PC-9 (cell line): Measurements from ENCODE around the gene ST8SIA2. TPM values are rescaled to one million over a fixed set of nuclear protein-coding genes. Genes with fewer than 3 reads are reported as not detected.
A peak's percentile ranks its signal among the peaks of the same experiment; 100 is the strongest.

Experiments
- BruUV-seq: library from RNA; stranded (reverse); fragments of 400-500 nt; replicated peaks from 2 replicates; lab custom pipeline; 2021; lab: Mats Ljungman, UMichigan
- CTCF ChIA-PET: fragments of 300-600 bp; sonication (Branson Sonifier 250); formaldehyde crosslinking; loops from one replicate; lab custom pipeline; 2022; ENCODE audit warnings: antibody characterized with exemption; lab: Charles Lee
- POLR2A ChIA-PET: fragments of 300-600 bp; sonication (Branson Sonifier 250); formaldehyde crosslinking; loops from one replicate; lab custom pipeline; 2022; ENCODE audit warnings: antibody characterized with exemption; ENCODE audit not compliant: unreplicated experiment; lab: Charles Lee
- DNase-seq, 2 experiments: peaks; one replicate each; pipeline versions ENCODE4 v3.0.0 to v3.0.0-alpha.2; 2015 to 2022; ENCODE audit warnings: mixed read lengths in 1 of 2
- H2AFZ ChIP-seq: fragments of 200-600 bp; sonication (generic); 2 replicates; pipeline ENCODE4 v1.8.1; 2017; ENCODE audit warnings: antibody characterized with exemption
- H3F3A ChIP-seq: fragments of 200-600 bp; sonication (generic); 2 replicates; pipeline ENCODE4 v1.8.1; 2017; ENCODE audit warnings: antibody characterized with exemption, mild to moderate bottlenecking, low read depth; ENCODE audit not compliant: insufficient read depth
- H3K27ac ChIP-seq: fragments of 200-600 bp; sonication (generic); 2 replicates; pipeline ENCODE4 v1.6.1; 2016; ENCODE audit warnings: mixed run types
- H3K27me3 ChIP-seq: fragments of 200-600 bp; sonication (generic); 2 replicates; pipeline ENCODE4 v1.6.1; 2016; ENCODE audit warnings: low read depth, mixed run types; ENCODE audit not compliant: insufficient read depth
- H3K36me3 ChIP-seq: fragments of 200-600 bp; sonication (generic); 2 replicates; pipeline ENCODE4 v1.6.1; 2016; ENCODE audit warnings: low read depth, mixed run types
- H3K4me1 ChIP-seq: fragments of 200-600 bp; sonication (generic); replicated peaks from 2 replicates; pipeline ENCODE4 v1.6.1; 2016; ENCODE audit warnings: mixed run types; ENCODE audit not compliant: insufficient read depth
- H3K4me2 ChIP-seq: fragments of 200-600 bp; sonication (generic); 2 replicates; pipeline ENCODE4 v1.6.1; 2017; ENCODE audit warnings: mixed run types
- H3K4me3 ChIP-seq: fragments of 200-600 bp; sonication (generic); 2 replicates; pipeline ENCODE4 v1.6.1; 2016; ENCODE audit warnings: mixed run types
- H3K79me2 ChIP-seq: fragments of 200-600 bp; sonication (generic); 2 replicates; pipeline ENCODE4 v1.6.1; 2017; ENCODE audit warnings: low read depth, mixed run types
- H3K9me2 ChIP-seq: fragments of 200-600 bp; sonication (generic); 2 replicates; pipeline ENCODE4 v1.8.1; 2017; ENCODE audit warnings: mild to moderate bottlenecking; ENCODE audit not compliant: insufficient read depth
- H3K9me3 ChIP-seq: fragments of 200-600 bp; sonication (generic); 2 replicates; pipeline ENCODE4 v1.8.1; 2016; ENCODE audit warnings: low read depth; ENCODE audit not compliant: insufficient read depth
- H4K20me1 ChIP-seq: fragments of 200-600 bp; sonication (generic); 2 replicates; pipeline ENCODE4 v1.8.1; 2017; ENCODE audit not compliant: insufficient read depth
- EZH2 ChIP-seq: fragments of 200-600 bp; sonication (generic); IDR thresholded peaks from 2 replicates; pipeline ENCODE4 v1.8.0; 2017; ENCODE audit warnings: antibody characterized with exemption, low read depth
- intact Hi-C: fragments of 100-400 bp; cut with micrococcal nuclease; formaldehyde crosslinking; loops from one replicate; pipeline ENCODE4 v1.10.0; 2022; ENCODE audit not compliant: unreplicated experiment
- total RNA-seq: library from RNA; stranded (reverse); gene quantifications from 2 replicates; pipeline ENCODE4 v1.2.3, GENCODE V29; 2021
- TF ChIP-seq, protein P1 (sequence below): fragments of 200-600 bp; sonication (generic); conservative IDR thresholded peaks from 2 replicates; pipeline ENCODE4 v1.6.1; 2017; ENCODE audit warnings: mixed run types, antibody characterized with exemption, mild to moderate bottlenecking, moderate library complexity

The ST8SIA2 gene
- total RNA-seq, 1 experiment from 2014 or later: not detected

GRCh38 chr15:92421976-92422375 is 28.3 kb downstream of the ST8SIA2 start:
- no peaks in the 10 kb centered on the region for H4K20me1 ChIP-seq
- no peak overlapping the region for H2AFZ ChIP-seq
- H3K4me3 ChIP-seq: no peak overlapping the region
- H3K9me2 ChIP-seq: no peaks in the 10 kb centered on the region
- no peaks in the 10 kb centered on the region for H3K9me3 ChIP-seq
- CTCF ChIA-PET: no interaction called here
- POLR2A ChIA-PET: no interaction called here
- BruUV-seq: no TSS peak
- no peaks in the 10 kb centered on the region for H3K4me1 ChIP-seq
- no peaks in the 10 kb centered on the region for H3F3A ChIP-seq
- DNase-seq: no peak
- H3K79me2 ChIP-seq: no peaks in the 10 kb centered on the region
- peaks cover 3% of the 10 kb centered on the region; the same call in 1 of the 2 replicates for H3K27me3 ChIP-seq
- no peaks in the 10 kb centered on the region for H3K36me3 ChIP-seq
- H3K27ac ChIP-seq: no peak overlapping the region
- TF ChIP-seq, protein P1, sequence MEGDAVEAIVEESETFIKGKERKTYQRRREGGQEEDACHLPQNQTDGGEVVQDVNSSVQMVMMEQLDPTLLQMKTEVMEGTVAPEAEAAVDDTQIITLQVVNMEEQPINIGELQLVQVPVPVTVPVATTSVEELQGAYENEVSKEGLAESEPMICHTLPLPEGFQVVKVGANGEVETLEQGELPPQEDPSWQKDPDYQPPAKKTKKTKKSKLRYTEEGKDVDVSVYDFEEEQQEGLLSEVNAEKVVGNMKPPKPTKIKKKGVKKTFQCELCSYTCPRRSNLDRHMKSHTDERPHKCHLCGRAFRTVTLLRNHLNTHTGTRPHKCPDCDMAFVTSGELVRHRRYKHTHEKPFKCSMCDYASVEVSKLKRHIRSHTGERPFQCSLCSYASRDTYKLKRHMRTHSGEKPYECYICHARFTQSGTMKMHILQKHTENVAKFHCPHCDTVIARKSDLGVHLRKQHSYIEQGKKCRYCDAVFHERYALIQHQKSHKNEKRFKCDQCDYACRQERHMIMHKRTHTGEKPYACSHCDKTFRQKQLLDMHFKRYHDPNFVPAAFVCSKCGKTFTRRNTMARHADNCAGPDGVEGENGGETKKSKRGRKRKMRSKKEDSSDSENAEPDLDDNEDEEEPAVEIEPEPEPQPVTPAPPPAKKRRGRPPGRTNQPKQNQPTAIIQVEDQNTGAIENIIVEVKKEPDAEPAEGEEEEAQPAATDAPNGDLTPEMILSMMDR: no peak
- TF ChIP-seq EZH2: no peak
- H3K4me2 ChIP-seq: no peak overlapping the region
- intact Hi-C loops: no loop called here

DNA sequence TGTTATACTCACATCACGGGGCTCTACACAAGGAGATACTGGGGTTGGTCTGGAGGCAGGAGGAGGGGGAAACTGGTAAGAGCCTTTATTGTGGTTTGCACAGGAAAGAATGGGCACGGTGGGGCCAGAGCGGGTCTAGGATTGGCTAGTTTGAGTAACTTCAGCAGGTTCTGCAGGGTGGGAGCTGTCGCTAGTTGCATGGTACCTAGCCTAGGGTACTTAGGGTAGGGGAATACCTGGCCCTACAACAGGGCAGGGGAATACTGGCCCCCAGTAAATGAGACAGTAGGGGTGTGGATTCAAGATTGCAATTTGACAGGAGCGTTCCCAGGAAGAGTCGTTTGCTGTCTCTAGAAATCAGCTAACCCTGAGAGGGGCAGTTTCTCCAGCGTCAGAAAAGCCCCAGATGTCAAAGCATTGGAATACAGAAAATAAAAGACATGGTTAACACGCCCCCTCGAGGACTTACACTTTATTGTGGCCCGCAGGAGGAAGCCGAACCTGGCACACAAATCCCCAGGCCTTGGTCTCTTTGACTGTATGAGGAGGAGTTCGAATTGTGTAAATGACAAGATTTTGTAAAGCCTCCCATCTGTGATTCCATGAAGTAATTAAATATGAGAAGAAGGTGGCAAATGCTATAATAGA is 32.0 kb downstream of the ST8SIA2 start:
- H3K36me3 ChIP-seq: no peaks in the 10 kb centered on the region
- H3K27ac ChIP-seq: no peak overlapping the region
- TF ChIP-seq, protein P1: no peak
- no peak for TF ChIP-seq EZH2
- H3K9me3 ChIP-seq: no peaks in the 10 kb centered on the region; the same call in 1 of the 2 replicates
- no peaks in the 10 kb centered on the region for H3K4me1 ChIP-seq
- POLR2A ChIA-PET: no interaction called here
- H3K4me2 ChIP-seq: no peak overlapping the region
- no peaks in the 10 kb centered on the region for H3K79me2 ChIP-seq
- H2AFZ ChIP-seq: no peak overlapping the region
- intact Hi-C loops: no loop called here
- H3K4me3 ChIP-seq: no peak overlapping the region
- no TSS peak for BruUV-seq
- H3K27me3 ChIP-seq: no peaks in the 10 kb centered on the region
- no peaks in the 10 kb centered on the region for H3F3A ChIP-seq
- H4K20me1 ChIP-seq: no peaks in the 10 kb centered on the region
- no peak for DNase-seq
- no peaks in the 10 kb centered on the region for H3K9me2 ChIP-seq
- CTCF ChIA-PET: no interaction called here

GRCh38 chr15:92429378-92430068 is 35.8 kb downstream of the ST8SIA2 start:
- no peaks in the 10 kb centered on the region for H3F3A ChIP-seq
- no peak overlapping the region for H3K4me3 ChIP-seq
- H3K79me2 ChIP-seq: no peaks in the 10 kb centered on the region
- no peaks in the 10 kb centered on the region for H3K4me1 ChIP-seq
- CTCF ChIA-PET: no interaction called here
- DNase-seq: peak in 1 of 2 experiments; percentile 4
- no peaks in the 10 kb centered on the region for H3K36me3 ChIP-seq
- H3K27ac ChIP-seq: no peak overlapping the region
- intact Hi-C loops: no loop called here
- no TSS peak for BruUV-seq
- no peaks in the 10 kb centered on the region; the same call in 1 of the 2 replicates for H4K20me1 ChIP-seq
- POLR2A ChIA-PET: no interaction called here
- H3K4me2 ChIP-seq: no peak overlapping the region
- H3K9me3 ChIP-seq: no peaks in the 10 kb centered on the region; the same call in 1 of the 2 replicates
- H2AFZ ChIP-seq: no peak overlapping the region
- no peak for TF ChIP-seq EZH2
- TF ChIP-seq, protein P1: no peak
- peaks cover 15% of the 10 kb centered on the region for H3K27me3 ChIP-seq
- H3K9me2 ChIP-seq: no peaks in the 10 kb centered on the region
